Central memory CD4-positive, alpha-beta T cell (primary cell): ENCODE measurements around the gene PHYKPL.

ENCODE experiments used
- DNase-seq: peaks from one replicate; pipeline ENCODE4 v3.0.0; 2022

The PHYKPL gene

GRCh38 chr5:178180141-178180863 is 52.3 kb downstream of the PHYKPL start:
- DNase-seq = no peak

DNA sequence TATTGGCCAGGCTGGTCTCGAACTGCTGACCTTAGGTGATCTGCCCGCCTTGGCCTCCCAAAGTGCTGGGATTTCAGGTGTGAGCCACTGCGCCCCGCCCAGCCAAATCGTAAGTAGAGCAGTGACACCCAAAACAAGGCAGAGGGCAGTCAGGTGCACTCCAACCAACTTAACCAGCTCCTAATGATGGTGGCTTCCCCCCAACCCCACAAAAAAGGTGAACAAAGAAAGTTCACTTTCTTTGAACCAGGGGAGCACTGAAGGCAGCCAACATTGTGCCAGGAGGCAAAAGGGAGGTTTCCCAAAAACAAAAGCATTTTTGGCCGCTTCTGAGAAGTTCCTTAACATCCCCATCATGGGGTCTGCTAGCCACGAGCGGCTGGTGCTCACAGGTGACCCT is 55.0 kb downstream of the PHYKPL start:
- no peak for DNase-seq

DNA sequence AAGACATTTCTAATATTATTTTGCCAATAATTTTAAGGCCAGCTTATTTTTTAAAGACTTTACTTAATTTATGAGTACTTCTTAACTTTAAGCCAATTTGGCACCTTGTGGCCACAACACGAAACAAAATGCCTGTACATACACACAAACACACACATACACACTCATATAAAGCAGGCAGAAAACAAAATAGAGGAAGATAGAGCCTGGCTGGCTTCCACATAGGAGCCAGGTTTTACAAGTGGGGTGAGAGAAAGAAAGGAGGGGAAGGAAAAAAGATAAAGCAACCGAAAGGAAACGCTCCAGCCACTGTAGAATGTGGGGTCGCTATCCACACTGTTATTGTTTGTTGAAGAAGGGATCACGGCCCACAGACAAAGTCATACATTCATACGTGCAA is 55.8 kb downstream of the PHYKPL start:
- no peak for DNase-seq

GRCh38 chr5:178174456-178174855 is 58.1 kb downstream of the PHYKPL start:
- no peak for DNase-seq

GRCh38 chr5:178170455-178170854 is 62.1 kb downstream of the PHYKPL start:
- no peak for DNase-seq

GRCh38 chr5:178165581-178165980 is 67.0 kb downstream of the PHYKPL start:
- no peak for DNase-seq

DNA sequence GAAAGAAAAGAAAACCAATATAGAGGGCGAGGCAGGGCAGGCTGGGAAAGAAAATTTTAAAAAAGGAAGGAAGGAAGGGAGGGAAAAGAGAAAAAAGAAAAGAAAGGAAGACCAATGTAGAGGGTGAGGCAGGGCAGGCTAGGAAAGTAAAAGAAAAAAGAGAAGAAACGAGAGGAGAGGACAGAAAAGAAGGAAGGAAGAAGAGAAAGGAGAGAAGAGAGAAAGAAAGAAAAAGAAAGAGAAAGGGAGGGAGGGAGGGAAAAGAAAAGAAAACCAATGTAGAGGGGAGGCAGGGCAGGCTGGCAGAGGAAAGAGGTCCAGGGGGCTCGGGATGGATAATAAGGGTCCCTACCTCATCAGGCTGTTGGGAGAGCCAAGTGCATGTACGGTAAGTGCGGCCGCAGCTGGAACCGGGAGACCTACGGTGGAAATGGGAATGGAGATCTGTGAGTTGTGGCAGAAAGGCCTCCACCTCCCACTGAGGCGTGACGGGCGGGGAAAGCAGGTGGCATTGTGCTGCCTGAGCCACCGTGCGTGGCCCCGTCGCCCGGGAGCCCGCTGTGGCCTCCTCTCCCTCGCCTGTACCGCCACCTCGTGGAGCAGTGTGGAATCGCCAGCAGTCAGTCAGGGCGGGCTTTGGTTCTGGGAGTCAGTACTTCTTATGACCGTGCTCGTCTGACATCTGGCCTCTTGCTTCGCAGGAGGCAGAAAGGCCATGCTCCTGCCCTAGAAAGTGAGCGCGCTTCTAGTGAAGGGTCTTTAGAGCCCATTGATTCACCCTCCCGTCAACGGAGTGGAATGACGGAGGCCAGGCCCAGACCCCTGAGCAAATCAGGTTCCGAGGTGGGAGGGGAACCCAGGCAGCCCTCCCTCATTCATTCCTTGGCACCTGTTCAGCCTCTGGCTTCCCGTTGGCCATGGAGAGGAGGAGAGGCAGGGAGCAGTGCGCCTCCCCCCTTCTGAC is 68.5 kb downstream of the PHYKPL start:
- peak; percentile 83 for DNase-seq

DNA sequence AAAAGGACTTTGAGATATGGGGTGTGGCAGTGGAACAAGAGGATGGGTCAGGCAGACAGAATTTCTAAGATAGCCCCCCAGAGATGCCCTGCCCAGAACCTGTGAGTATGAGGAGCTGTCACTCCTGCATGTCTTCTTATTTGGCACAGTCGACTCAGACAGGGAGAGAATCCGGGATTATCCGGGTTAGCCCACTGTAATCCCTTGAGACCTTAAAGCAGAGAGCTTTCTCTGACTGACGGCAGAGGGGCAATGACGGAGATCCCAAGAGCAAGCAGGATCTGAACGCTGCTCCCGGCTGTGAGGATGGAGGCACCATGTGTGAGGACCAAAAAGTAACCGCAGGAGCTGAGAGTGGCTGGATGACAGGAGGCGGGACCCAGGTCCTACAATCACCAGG is 70.1 kb downstream of the PHYKPL start:
- no peak for DNase-seq

- no peak for DNase-seq
Measured at GRCh38 chr5:178160176-178160575, 72.4 kb downstream of the PHYKPL start.
